Nucleus accumbens (tissue), 56 donors: ENCODE results near the gene C1QL1.

Experiments used
- DNase-seq, 56 donors: peaks; one replicate each; lab custom pipeline; 2025; lab: John Stamatoyannopoulos, UW

Gene C1QL1

GRCh38 chr17:44990994-44991393 is 22.9 kb upstream of the C1QL1 start:
- DNase-seq, result no peak

DNA sequence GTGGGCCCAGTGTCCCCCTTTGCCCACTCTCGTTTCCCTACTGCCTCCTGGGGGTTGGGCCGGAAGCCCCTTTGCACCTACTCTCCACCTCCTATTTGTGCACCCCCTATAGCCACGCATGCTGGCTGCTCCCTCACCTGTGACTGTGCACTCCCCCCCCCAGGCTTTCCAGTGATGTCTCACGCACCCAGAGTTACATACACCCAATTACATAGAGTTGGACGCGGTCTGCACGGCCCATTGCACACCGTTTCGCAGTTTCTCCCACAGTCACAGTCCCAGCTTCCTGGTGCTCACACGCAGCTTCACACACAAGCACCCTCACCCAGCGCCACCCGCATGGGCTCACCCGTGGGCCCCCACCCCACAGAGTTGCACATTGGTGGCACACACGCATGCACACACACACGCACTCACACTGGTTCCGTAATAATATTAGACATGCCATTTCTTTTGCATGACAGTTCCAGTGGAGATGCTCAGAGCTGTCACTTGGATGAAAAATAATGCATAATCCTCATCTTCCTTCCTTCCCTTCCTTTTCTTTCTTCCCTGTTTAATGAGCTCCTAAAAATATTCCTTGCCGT is 21.5 kb upstream of the C1QL1 start:
- DNase-seq, result peak in 1 of 56 donors; percentile 19

GRCh38 chr17:44988044-44988942 is 20.2 kb upstream of the C1QL1 start:
- no peak for DNase-seq

- no peak for DNase-seq
Measured at GRCh38 chr17:44983563-44983962, 15.5 kb upstream of the C1QL1 start.

DNA sequence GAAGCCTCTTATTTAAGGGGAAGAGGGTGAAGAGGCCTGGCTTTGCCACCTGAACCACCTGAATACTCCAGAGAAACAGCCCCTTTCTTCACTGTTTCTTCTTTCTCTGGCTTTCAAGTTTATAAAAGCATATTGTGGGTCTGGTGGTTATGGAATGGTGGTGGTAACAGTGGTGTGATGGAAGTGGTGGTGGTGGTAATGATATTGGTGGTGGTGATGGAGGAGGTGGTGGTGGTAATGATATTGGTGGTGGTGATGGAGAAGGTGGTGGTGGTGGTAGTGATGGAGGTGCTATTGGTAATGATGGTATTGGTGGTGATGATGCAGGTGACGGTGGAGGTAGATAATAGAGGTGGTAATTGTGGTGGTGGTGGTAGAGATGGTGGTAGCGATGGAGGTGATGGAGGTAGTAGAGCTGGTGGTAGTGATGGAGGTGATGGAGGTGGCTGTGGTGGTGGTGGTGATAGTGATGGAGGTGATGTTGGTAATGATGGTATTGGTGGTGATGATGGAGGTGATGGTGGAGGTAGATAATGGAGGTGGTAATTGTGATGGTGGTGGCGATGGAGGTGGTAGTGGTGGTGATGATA is 14.1 kb upstream of the C1QL1 start:
- DNase-seq, result no peak

DNA sequence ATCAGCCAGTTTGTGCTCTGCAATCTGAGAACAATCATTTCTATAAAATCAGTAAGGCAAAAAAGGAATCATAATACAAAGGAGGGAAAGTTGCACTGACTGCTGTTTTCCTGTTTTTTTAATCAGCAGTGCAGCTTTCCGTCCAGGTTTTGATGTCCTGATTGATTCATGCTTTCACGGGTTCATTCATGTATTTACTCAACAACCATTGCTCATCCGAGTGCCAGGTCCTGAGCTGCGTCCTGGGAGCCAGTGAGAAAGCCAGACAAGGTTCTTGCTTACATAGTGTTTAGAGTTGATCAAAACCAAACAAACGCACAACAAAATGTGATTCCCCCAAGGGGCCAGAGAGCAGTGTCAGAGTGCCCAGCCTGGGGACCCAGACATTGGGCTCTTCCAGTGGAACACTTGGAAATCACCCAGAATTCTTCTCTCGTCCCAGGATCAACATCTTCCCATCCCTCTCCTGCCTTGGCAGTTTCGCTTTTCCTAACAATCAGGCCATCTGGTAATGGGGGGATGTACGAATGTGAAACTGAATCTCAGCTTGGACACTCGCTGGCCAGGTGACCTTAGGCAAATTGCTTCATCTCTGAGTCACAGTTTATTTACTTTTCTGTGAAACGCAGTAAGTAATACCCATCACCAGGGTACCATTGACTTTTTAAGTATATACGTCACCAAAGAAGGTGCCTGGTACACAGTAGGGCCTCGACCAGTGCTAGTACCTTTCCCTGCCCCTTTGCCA is 13.3 kb upstream of the C1QL1 start:
- no peak for DNase-seq

- DNase-seq, result no peak
Measured at GRCh38 chr17:44979426-44979995, 11.4 kb upstream of the C1QL1 start.

DNA sequence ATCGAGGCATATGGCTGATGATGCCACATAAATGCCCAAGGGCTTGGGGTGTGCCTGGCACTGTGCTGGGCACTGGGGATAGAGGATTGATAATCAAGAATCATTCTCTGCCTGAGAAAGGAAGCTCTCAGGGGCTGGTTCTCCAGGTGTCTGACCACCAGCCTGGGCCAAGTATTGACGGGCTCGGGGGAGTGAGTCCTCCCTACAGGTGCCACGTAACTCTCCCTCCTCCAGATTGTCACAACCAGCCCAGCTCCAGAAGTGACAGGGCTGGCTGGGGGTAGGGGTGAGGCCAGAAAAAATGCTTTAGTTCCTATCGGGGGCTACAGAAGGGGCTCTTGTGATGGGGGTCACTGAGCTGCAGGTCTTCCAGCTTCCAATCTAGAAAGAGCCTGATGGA is 10.7 kb upstream of the C1QL1 start:
- DNase-seq, result no peak

DNA sequence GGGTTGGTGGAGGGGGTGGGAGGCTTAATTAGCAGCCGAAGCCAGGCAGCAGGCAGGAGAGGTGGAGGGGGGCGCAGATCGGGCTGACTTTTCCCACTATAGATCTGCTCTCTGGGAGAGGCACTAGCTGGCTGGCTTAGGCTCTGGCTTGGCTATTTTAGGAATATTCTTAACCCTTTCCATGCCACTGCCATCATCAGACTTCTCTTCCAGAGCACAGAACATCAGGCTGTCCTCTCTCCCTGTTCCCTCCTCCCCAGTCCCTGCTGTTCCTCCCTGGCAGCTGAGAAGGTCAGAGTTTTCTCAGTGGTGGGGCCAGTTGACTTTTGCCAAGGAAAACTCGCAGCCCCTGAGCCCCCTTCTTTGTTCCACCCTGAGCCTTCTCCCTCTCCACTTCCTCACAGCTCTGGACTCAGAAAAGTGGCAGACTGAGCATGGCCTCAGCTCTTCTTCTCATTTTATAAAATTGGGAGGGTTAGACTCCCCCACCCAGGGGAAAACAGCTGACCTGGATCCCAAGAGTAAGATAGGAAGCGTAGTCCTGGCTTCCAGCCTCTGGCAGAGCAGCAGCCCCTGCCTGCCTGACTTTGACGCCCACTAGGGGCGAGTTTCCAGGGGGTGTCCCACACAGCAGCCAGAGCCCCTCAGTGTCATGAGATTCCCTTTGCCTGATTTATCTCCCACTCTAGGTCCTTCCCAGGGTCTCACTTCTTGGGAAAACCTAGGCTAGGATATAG is 9.9 kb upstream of the C1QL1 start:
- no peak for DNase-seq

DNA sequence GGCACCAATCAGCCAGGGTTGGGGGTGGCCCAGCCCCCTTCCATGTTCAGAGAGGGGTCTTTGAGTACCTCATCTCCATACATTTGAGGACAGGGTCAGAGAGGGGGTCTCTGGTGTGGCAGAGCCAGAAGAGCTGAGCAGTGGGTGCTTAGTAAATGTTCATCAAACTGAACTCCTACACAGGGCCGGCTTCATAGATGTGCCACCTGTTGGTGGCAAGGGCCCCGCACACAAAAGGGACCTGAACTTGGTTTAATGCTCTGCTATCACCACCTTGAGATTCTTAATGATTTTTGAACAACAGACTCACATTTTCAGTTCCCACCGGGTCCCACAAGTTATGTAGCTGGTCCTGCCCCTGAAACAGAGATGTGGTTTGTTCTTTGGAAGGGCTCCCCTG is 9.0 kb upstream of the C1QL1 start:
- DNase-seq, result no peak

GRCh38 chr17:44976206-44976605 is 8.1 kb upstream of the C1QL1 start:
- DNase-seq, result no peak

GRCh38 chr17:44972953-44973352 is 4.8 kb upstream of the C1QL1 start:
- no peak for DNase-seq

GRCh38 chr17:44971776-44972483 is 3.8 kb upstream of the C1QL1 start:
- DNase-seq, result peak in 22 of 56 donors; percentile 4 to 70 (median 35)

GRCh38 chr17:44970136-44970741 is 2.1 kb upstream of the C1QL1 start:
- DNase-seq, result peak in 28 of 56 donors; percentile 4 to 64 (median 22)

DNA sequence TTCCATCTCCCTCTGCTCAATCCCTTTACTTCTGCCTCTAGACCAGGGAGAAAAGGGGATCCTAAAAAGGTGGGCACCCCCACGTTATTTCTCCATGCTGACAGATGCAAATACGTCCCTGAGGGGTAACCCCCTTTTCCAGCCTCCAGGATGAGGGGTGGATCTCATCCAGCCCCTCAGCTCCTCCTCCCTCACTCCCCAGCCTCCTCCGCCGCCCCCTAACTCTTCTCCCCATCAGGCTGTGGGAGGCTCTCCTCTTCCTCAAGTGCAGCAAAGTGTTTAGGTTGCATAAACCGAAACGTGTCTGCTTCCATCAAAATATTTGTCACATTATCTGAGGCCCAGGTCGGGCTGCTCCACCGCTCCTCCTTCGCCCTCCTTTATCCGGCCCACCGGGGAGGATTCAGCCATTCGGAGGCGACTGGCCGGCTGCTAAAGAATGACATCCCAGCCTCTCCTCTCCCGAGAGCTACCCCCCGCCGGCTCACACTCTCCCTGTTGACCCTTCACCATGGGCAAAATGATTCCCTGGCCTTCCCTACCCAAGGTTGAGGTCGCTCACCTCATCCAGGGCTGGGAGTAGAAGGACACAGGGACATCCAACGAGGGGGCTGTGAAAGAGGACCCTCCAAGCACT is 1.2 kb upstream of the C1QL1 start:
- DNase-seq, result no peak

- DNase-seq, result no peak
Measured at GRCh38 chr17:44967907-44968224, 237 bp downstream of the C1QL1 start.

DNA sequence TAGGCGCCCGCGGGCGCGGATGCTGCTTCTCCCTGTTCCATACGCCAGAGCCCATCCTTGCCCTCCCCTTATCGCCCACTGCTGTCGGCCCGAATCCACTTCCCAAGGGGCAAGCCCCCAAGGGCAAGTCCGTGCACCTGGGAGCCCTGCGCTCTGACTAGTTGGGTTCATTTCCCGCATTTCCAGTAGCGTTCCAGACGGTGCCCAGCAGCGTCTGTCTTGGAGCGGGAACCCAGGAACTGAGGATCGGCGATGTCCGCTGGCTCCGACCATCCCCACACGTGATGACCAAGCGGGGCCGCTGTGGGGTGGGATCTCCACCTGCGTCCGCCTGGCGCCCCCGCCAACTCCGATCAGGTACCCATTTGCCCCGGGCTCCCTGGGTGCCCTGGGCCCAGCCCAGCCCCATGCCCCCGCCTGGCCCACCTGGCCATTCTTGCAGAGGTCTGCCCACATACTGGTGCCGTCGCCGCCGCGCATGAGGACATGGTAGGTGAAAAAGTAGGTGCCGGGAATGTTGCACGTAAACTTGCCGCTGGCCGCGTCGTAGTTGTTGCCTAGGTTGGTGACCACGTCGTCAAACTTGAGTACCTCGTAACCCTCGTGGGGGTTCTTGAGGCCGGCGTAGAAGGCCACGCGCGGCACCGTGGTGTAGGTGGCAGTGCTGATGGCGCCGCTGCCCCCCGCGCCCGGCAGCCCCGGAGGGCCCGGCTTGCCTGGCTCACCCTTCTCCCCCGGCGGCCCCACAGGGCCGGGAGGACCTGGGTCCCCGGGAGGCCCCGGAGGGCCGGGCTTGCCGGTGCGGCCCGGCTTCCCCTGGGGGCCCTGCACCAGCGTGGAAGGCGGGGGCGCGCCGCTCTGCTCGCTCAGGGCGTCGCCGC is 837 bp downstream of the C1QL1 start:
- DNase-seq, result no peak
